ENCODE measurements around the gene KIAA0232. TPM values are rescaled to one million over a fixed set of nuclear protein-coding genes. Genes with fewer than 3 reads are reported as not detected.

The KIAA0232 gene
- total and polyA plus RNA-seq, 9 of the 15 experiments (the other 6 are each of a cell fraction or from before 2014, with no cell fraction given), result 3.5 to 17.4 (median 13.0) TPM

- ChIA-PET CTCF (ENCODE audit: low intra/inter-chr PET ratio) (no interaction called here), POLR2A (no interaction called here)
- Histone ChIP-seq H3K27ac (ENCODE audit: extremely low read depth, low read depth, low read length) (no peak overlapping the region), H3K4me1 (replicated peaks in 1 of 2; ENCODE audit: control insufficient read depth in 2 of 2, insufficient read depth in 2 of 2, low read length in 2 of 2) (peaks cover 0 to 13% of the 10 kb centered on the region in 2 experiments; a peak in 3 of 5 replicates), H2AFZ (ENCODE audit: low read depth, low read length) (no peak overlapping the region), H3K4me2 (ENCODE audit: insufficient read depth, low read length) (no peak overlapping the region), H3K9me1 (ENCODE audit: control insufficient read depth, insufficient read depth, low read length) (no peaks in the 10 kb centered on the region), H3K9ac (ENCODE audit: insufficient read depth in 1 of 2, low read depth in 2 of 2, low read length in 2 of 2) (no peak overlapping the region), H3K79me2 (ENCODE audit: control insufficient read depth, insufficient read depth, low read length) (peaks cover 35% of the 10 kb centered on the region), H3K4me3 (no peak overlapping the region), H3K27me3 (ENCODE audit: control insufficient read depth in 2 of 2, insufficient read depth in 2 of 2, low read length in 2 of 2) (no peaks in the 10 kb centered on the region; a peak in 1 of 5 replicates), H4K20me1 (replicated peaks; ENCODE audit: control insufficient read depth, insufficient read depth, low read length) (0 out of 2 replicates have a peak, but pooled peaks cover 6% of the 10 kb centered on the region), H3K36me3 (ENCODE audit: control insufficient read depth, insufficient read depth, low read length) (peaks cover 74% of the 10 kb centered on the region), H3K9me3 (replicated peaks; ENCODE audit: control insufficient read depth, insufficient read depth, low read depth, low read length) (no peaks in the 10 kb centered on the region)
- DNase-seq (ENCODE audit: extremely low read depth in 1 of 4, low spot score in 3 of 4) (no peak), ATAC-seq (no peak), FAIRE-seq (no peak)
- TF ChIP-seq ETS2 (tag; IDR thresholded peaks at IDR 0.05; ENCODE audit: borderline replicate concordance, poor library complexity, severe bottlenecking), result no peak
- no peak for TF ChIP-seq ZNF263 (CRISPR knock-in tag; IDR thresholded peaks at IDR 0.05; ENCODE audit: borderline replicate concordance)
- TF ChIP-seq NRF1 (conservative IDR thresholded peaks at IDR 0.05 in 1 of 2, IDR thresholded peaks at IDR 0.05 in 1 of 2), result no peak
- no peak for TF ChIP-seq SP1 (CRISPR knock-in tag; IDR thresholded peaks at IDR 0.05)
- TF ChIP-seq HNRNPK (IDR thresholded peaks at IDR 0.05; ENCODE audit: low read depth, low read length, poor library complexity, severe bottlenecking), result no peak
- no peak for TF ChIP-seq ZBTB34 (CRISPR knock-in tag; IDR thresholded peaks at IDR 0.05)
- no peak for TF ChIP-seq SPI1 (IDR thresholded peaks at IDR 0.05; ENCODE audit: borderline replicate concordance, low read depth, low read length)
- TF ChIP-seq ZNF717 (CRISPR knock-in tag; IDR thresholded peaks at IDR 0.05), result no peak
- TF ChIP-seq TAF1 (IDR thresholded peaks at IDR 0.05; ENCODE audit: control insufficient read depth, extremely low read depth, insufficient read depth, low read length, severe bottlenecking), result no peak
- TF ChIP-seq CBFA2T2 (conservative IDR thresholded peaks at IDR 0.05), result no peak
- TF ChIP-seq TBL1XR1 (IDR thresholded peaks at IDR 0.05; ENCODE audit: low read length in 2 of 2), result no peak
- no peak for TF ChIP-seq ZNF699 (CRISPR knock-in tag; IDR thresholded peaks at IDR 0.05; ENCODE audit: insufficient replicate concordance)
- in situ Hi-C loops (cut with MboI) (no loop called here), intact Hi-C loops (cut with micrococcal nuclease) (loop anchor here (5.0 kb wide), 1 partner anchor 77 kb away; the partner anchor contains the start of gene KIAA0232)
- WGBS (ENCODE audit: insufficient coverage, low coverage, missing lambda C conversion rate), result 73% methylated on average over 4 of the region's 6 CpGs
- BruUV-seq (replicated peaks), result no TSS peak
Observed at GRCh38 chr4:6858997-6859396, 76.5 kb downstream of the KIAA0232 start.

All from K562 (cell line).